NCI-H69 (cell line): Measurements from ENCODE around the gene EEPD1.

Experiments used
- DNase-seq: peaks from one replicate; lab custom pipeline; 2025; lab: John Stamatoyannopoulos, UW

EEPD1 gene

DNA sequence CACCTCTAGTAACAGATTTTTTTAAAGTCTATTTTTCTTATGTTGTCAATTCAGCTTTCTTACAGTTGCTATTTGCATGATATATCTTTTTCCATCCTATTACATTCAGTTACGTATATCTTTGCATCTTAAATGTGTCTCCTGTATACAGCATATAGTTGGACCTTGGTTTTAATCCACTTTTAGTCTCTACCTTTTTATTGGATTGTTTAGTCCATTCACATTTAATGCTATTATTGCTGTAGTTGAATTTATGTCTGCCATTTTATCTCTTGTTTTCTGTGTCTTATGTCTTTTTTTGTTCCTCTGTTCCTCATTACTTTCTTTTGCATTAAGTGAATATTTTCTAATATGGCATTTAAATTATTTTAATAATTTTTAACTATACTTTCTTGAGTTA, 100.6 kb downstream of the EEPD1 start:
- no peak for DNase-seq

DNA sequence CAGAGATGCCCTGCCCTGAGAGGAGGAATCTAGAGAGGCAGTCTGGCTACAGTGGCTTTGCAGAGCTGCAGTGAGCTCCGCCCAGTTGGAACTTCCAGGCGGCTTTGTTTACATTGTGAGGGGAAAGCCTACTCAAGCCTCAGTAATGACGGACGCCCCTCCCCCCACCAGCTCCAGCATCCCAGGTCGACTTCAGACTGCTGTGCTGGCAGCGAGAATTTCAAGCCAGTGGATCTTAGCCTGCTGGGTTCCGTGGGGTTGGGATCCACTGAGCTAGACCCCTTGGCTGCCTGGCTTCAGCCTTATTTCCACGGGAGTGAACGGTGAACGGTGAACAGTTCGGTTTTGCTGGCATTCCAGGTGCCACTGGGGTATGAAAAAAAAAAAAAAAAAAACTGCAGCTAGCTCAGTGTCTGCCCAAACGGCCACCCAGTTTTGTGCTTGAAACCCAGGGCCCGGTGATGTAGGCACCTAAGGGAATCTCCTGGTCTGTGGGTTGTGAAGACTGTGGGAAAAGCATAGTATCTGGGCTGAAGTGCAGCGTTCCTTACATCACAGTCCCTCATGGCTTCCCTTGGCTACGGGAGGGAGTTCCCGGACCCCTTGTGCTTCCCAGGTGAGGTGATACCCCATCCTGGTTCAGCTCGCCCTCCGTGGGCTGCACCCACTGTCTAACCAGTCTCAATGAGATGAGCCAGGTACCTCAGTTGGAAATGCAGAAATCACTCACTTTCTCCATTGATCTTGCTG, 105.6 kb downstream of the EEPD1 start:
- peak; percentile 97 for DNase-seq

DNA sequence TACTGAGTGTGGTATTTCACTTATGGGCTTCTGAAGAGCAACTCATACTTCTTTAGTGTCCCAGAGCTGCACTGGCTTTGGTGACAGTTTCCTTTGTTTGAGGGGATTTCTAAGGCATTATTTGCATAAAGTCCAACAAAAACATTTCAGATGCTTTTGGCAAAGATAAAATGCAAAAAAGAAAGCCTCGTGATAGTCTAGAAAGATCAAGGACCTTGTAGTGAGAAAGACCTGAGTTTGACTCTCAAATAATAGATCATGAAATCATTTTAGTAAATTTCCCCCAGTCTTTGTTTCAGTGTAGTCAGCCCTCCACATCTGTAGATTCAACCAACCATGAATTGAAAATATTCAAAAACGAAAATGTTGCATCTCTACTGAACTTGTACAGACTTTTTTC, 107.4 kb downstream of the EEPD1 start:
- no peak for DNase-seq

DNA sequence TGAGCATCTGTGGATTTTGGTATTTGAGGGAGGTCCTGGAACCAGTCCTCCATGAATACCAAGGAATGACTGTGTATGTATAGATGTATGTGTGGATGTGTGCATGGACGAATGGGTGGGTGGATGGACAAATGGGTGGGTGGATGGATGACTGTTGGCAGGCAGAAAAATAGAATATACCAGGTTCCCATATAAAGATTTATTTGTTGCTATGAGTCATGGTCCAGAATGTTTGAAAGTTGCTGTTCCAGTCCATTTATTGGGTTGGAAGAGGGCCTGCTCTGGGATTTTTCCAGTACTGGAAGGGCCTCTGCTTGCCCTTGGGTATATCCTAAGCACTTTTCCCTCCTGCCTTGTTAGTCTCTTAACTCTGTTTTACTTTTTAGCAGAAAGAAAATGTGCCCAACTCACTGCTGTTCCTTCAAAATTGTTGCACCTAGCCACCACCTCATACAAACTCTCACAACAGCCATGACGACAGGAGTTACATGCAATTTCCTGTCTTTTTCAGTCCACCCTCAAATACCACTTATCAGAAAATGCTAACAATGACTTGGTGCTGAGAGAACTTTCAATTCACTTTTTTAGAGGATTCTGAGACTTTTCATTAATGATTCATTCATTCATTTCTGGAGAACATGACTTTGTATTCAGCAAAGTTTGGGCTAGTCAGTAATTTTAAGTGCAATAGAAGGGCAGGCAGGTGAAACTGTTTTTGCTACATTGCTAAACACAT, 108.1 kb downstream of the EEPD1 start:
- no peak for DNase-seq

DNA sequence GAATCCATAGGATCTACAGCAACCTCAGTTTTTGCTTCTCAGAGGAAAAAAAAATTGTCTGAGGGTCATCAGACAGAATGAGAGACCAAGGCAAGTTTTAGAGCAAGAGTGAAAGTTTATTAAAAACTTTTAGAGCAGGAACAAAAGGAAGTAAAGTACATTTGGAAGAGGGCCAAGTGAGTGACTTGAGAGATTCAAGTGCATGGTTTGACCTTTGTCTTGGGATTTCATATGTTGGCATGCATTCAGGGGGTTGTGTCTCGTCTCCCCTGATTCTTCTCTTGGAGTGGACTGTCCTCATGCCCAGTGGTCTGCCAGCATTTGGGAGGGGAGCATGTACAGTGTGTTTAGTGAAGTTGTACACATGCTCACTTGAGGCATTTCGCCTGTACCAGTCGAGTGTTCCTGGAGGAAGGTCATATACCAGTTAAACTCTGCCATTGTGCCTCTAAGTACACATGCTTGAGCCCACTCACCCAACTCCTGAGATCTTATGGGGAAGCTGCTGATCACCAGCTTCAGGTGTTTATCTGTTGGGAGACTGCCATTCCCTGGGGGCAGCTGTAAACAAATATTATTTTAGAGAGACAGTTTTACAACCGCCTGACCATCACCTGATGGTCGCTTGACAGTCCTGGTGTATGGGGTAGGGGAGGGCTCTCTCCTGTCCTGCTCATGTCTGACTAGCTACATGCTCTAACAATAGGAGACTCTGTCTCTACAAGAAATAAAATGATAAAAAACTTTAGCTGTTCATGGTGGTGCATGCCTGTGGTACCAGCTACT, 109.4 kb downstream of the EEPD1 start:
- DNase-seq, result peak; percentile 54

DNA sequence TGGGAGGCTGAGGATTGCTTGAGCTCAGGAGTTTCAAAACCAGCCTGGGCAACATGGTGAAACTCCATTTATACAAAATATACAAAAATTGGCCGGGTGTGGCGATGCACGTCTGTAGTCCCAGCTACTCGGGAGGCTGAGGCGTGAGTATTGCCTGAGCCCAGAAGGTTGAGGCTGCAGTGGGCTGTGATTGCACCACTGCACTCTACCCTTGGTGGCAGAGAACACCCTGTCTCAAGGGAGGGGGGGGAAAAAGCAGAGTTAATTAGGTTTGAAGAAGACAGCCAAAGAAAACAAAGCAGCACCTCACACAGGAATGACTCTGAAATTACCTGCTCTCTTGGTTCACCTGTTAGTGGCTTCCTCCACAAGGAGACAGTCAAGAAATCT, 110.0 kb downstream of the EEPD1 start:
- peak; percentile 37 for DNase-seq

DNA sequence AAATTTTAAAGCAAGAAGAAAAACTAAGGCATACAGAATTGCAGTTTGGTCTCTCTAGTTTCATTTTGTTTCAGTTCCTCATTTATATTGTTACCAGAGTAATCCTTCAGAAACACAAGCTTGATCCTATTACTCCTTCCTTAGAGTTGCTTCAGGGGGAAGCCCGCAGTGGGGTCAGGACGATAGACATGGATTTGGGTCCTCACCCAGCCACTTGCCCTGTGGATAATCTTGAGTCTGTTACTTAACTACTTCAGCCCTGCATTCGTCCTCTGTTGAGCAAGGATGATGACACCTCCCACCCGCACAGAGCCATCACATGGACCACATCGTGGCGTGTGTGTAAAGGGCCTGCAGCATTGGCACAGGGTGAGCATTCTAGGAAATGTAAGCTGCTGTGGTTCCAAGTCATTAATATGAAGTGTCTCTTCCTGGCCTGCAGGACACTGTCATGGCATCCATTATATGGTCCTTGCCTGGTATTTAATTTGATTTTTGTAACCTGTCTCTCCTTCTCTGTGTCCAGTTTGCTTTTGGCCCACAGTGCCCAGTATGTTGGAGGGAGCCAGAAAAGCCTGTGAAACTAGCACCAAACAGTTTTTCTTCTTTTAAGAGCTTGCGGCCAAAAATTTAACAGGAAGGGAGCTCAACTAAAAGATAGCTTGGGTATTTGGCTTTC, 111.2 kb downstream of the EEPD1 start:
- no peak for DNase-seq

DNA sequence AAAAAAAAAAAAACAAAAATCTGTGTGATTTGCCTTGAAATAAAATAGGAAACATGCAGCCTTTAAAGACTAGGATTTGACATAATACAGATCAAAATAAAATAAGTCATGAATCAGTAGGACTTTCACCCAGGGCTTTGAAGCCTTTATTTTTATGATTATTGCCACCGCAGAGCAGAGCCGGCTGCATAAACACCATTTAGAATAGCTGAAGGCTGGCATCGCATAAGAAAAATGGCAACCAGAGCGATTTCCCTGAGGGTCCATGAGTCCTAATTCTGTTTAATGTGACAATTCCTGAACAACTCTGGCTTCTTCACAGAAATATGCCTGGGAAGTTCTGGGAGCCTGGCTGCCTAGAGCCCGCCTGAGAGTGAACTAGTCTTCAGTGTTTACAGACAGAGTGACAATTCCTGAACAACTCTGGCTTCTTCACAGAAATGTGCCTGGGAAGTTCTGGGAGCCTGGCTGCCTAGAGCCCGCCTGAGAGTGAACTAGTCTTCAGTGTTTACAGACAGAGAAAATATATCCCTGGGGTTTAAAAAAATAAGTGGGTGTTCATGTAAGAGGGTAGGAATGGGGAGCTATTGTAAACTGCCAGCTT, 112.0 kb downstream of the EEPD1 start:
- DNase-seq, result no peak

DNA sequence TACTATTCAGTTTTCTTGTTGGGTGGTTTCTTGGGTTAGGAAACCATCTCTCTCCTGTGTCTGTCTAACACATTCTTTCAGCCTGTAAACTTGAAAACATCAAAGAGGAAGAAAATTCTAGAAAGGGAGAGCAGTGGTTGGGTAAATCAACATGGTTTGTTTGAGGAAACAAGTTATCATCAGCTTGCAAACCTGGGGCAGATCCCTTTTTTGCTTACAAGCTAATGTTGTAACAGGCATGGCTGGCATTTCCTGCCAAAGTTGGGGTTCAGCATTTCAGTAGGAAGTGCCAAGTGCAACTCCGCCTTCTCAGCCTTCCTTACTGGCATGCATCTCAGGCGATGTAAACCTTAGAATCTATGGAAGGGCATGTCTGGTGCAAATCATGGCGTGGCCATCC, 112.6 kb downstream of the EEPD1 start:
- no peak for DNase-seq

- peak; percentile 69 for DNase-seq
These were observed 113.1 kb downstream of the EEPD1 start for GRCh38 chr7:36266190-36266589.

DNA sequence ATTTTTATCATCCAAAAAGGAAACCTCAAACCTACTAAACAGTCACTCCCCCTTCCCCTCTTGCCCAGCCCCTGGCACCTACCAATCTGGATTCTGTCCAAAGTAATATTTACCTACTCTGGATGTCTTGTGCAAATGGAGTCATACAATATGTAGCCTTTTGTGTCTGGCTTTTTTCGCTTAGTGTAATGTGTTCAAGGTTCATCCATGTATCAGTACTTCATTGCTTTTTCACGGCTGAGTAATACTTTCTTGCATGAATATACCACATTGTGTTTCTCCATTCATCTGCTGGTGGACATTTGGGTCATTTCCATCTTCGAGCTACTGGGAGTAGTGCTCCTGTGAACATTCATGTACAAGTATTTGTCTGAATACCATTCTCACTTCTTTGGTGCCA, 113.6 kb downstream of the EEPD1 start:
- peak; percentile 84 for DNase-seq

DNA sequence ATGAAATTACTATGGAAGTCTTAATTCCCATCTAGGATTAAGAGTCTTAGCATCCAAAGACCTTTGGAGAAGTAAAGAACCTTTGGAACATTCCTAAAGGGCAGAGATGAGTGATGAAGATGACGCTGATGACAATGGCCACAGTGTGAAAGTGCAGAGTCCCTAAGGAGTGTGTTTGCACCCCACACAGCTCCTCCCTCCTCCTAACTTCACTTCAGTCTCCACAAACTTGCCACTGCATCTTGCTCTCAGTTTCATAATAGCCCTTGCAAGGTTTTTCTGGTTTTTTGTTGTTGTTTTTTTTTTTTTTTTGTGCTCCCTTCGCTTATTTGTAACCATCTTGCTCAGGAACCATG, 119.1 kb downstream of the EEPD1 start:
- DNase-seq, result no peak

DNA sequence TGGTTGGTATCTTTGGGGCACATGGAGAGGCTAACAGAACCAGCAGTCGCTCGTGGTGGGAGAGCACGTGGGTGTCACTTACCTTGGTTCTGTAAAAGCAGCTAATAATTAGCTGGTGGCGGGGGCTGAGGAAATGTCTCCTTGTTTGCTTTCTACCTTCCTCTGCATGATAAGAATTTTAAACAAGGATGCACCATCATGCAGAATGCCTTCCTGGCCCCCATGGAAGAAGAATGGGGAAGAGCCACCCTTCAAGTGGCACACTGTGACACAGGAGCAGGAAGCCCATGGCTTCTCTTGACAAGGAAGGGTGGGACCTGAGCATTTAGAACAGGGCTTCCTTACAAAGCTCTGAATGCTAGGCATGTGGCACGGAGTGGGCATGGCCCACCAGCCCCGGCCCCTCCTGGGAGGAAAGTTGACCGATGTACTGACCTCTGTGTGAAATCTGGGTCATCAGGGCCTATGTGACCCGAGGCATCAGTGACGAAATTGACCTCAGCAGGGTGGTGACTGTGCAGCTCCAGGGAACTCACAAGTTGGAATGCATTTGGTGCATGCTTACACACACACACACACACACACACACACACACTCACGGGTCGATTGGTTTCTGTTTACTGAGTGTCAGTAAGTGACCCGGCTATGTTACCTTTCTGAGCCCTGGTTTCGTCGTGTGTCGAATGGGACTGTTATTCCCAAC, 119.7 kb downstream of the EEPD1 start:
- DNase-seq, result no peak

DNA sequence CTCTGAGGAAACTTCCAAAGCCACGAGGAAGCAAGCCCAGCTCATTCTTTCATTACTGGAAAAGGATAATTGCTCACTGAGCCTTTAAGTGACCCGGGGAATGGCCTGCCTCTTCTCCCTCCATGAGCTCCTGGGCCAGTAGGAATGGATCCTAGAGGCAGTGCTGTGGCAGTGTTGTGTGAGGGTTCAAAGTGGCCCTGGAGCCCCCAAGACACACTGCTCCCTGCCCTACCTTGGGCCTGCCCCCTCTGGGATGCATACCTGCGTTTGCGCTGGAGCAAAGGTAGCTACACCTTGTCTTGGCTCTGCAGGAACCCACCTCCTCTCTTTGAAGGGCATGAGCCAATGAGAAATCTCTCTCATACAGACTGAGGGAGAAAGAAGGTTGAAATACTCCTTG, 120.8 kb downstream of the EEPD1 start:
- peak; percentile 70 for DNase-seq

DNA sequence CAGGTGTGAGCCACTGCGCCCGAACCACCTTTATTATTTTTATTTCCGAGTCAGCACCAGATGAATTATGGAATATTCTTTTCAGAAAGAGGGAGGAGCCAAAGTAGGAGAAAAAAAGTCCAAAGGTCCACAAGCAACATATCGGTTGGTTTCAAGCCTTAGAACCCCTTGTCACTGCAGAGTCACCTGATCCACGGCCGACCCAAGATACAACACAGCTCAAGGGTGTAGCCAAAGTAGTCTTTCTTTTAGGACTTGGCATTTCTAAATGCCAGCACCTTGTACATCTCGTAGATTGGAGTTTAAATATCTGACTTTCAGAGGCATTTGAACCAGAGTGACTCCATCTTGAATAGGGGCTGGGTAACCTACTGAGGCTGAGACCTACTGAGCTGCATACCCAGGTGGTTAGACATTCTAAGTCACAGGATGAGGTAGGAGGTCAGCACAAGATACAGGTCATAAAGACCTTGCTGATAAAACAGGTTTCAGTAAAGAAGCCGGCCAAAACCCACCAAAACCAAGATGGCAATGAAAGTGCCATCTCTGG, 122.8 kb downstream of the EEPD1 start:
- DNase-seq, result no peak

DNA sequence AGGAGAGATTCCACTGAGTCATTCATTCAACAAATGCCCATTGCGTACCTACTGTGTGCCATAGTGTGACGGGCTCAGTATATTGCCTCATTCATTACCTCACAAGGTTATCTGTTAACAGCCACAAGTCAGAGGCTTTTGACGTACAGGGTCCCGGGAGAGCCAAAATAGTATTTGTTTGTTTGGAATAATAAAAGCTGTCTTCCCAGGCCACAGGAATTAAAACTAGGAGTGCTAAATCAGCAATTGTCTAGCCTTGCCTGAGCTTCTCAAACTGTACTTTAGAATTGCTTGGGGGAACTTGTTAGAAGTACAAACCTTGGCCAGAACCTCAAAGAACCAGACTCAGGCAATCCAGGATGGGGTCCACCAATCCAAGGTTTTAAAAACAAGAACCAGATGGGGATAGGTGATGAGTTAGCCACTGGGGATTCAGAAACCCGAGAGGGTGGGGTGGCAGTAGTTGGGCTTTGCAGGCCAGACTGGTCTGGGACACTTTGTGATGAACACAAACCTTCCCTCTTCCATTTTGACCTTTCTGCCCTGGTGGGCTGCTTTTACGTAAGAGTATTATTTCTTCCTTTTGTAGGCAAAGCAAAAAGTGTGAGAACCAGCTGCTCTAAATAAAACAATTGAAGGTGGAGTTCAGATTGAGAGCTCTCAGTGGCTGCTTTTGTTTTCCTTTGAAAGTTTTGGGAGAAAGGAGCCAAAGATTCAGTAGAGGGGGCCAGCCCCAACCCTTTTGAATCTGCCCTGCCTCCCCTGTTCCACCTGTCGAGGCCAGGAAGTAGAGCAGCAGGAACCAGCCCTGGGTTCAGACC, 123.6 kb downstream of the EEPD1 start:
- no peak for DNase-seq

DNA sequence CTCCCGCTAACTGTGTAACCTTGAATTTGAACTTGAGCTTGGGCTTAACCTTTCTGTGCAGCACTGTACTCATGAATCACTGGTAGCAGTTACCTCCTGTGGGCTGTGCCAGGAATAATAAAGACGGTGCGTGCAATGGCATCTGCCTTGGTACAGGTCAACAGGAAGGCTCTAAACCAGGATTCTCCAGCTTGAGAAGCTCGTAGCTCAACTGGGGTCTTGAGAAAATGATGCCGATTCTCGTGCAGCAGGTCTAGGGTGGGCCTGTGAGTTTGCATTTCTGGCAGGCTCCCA, 124.1 kb downstream of the EEPD1 start:
- DNase-seq, result peak; percentile 22

DNA sequence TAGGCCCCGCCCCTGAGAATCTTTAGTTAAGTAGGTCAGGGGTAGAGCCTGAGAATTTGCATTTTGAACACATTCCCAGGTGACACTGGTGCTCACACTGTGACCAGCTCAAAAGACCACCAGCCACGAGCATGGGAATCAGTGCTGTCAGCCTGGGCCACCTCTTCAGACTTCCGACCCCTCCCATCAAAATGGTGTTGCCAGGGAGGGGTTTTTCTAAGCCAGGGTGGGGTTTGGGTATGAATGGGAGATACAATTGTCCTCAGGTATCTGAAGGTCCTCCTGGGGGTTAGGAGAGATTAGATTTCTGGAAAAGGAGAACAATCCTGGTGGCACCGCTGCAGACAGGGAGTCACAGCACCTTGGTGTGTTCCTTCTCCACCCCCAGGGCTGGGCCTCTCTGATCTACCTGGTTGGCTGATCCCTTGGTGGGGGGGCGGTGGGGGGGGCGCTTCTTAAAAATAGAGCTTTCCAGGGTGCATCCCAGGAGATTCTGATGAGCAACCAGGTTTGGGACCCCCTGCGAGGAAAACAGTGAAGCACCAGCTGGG, 125.1 kb downstream of the EEPD1 start:
- DNase-seq, result no peak

GRCh38 chr7:36278620-36279172, 125.6 kb downstream of the EEPD1 start:
- peak; percentile 97 for DNase-seq
